HepG2 (cell line): ENCODE results near the gene C19orf44. TPM values are rescaled to one million over a fixed set of nuclear protein-coding genes. Genes with fewer than 3 reads are reported as not detected.
A peak's percentile ranks its signal among the peaks of the same experiment; 100 is the strongest.

Experiments
- ATAC-seq: fragments of 200-7000 bp; cut with Tn5 transposase; 3 replicates; pipeline ENCODE4 v1.9.1; 2020; ENCODE audit warnings: mild to moderate bottlenecking, moderate library complexity
- BruUV-seq: library from RNA; stranded (reverse); fragments of 400-500 nt; replicated peaks from 2 replicates; lab custom pipeline; 2021; lab: Mats Ljungman, UMichigan
- CTCF ChIA-PET: fragments of 300-600 bp; formaldehyde crosslinking; extraction: SDS; loops from one replicate; lab custom pipeline; 2021; ENCODE audit warnings: low total read pairs, inconsistent platforms, low intra/inter-chr PET ratio; lab: Yijun Ruan, JAX
- POLR2A ChIA-PET: fragments of 350-600 bp; sonication (Branson Sonifier 250); formaldehyde crosslinking; loops from one replicate; lab custom pipeline; 2020; ENCODE audit warnings: antibody characterized with exemption, inconsistent platforms; lab: Yijun Ruan, JAX
- DNase-seq: peaks from one replicate; pipeline ENCODE4 v3.0.0-alpha.2; 2015; ENCODE audit warnings: low spot score
- FAIRE-seq: peaks from 3 replicates; lab custom pipeline; 2011; peaks lifted over from hg19 to GRCh38; lab: Jason Lieb, UNC
- H2AFZ ChIP-seq: one replicate; pipeline ENCODE4 v1.6.1; 2011; ENCODE audit warnings: low read length, inconsistent platforms
- H3K27ac ChIP-seq: fragments of 300-600 bp; 3 replicates; pipeline ENCODE4 v1.8.0; 2011; ENCODE audit warnings: mixed run types, mild to moderate bottlenecking, mixed read lengths, low read length, inconsistent platforms; ENCODE audit not compliant: insufficient read depth; ENCODE audit errors: extremely low read length
- H3K27me3 ChIP-seq, 2 experiments: fragments of 200-600 bp in 1 of 2; 2 replicates in 1 of 2; 3 replicates in 1 of 2; pipeline versions ENCODE4 v1.6.0 to v1.8.0; 2011; ENCODE audit warnings: low read length in 2 of 2, mild to moderate bottlenecking in 2 of 2, moderate library complexity in 2 of 2, inconsistent platforms in 1 of 2; ENCODE audit not compliant: insufficient read depth in 2 of 2, control insufficient read depth in 1 of 2
- H3K36me3 ChIP-seq, 2 experiments: fragments of 200-600 bp in 1 of 2; replicated peaks in 1 of 2; 2 replicates in 1 of 2; 3 replicates in 1 of 2; pipeline versions ENCODE4 v1.5.1 to v1.8.0; 2011; ENCODE audit warnings: low read length in 2 of 2, inconsistent platforms in 1 of 2; ENCODE audit not compliant: insufficient read depth in 2 of 2, control insufficient read depth in 1 of 2
- H3K4me1 ChIP-seq: 2 replicates; pipeline ENCODE4 v1.5.1; 2012; ENCODE audit warnings: low read length, inconsistent platforms; ENCODE audit not compliant: insufficient read depth
- H3K4me2 ChIP-seq: 2 replicates; pipeline ENCODE4 v1.6.0; 2011; ENCODE audit warnings: low read depth, low read length, inconsistent platforms
- H3K4me3 ChIP-seq, 3 experiments: fragments of 200-600 bp in 1 of 3; sonication (generic), shearing (Covaris generic) in 1 of 3; replicated peaks in 1 of 3; 2 replicates each; pipeline ENCODE4 v1.5.1; 2011 to 2016; ENCODE audit warnings: low read length in 3 of 3, inconsistent platforms in 2 of 3, low read depth in 2 of 3, mild to moderate bottlenecking in 2 of 3, control low read depth in 1 of 3, mixed read lengths in 1 of 3; ENCODE audit not compliant: insufficient read depth in 1 of 3
- H3K79me2 ChIP-seq: one replicate; pipeline ENCODE4 v1.6.1; 2011; ENCODE audit warnings: low read length, inconsistent platforms; ENCODE audit not compliant: insufficient read depth
- H3K9ac ChIP-seq: 2 replicates; pipeline ENCODE4 v1.6.0; 2011; ENCODE audit warnings: mild to moderate bottlenecking, low read depth, low read length, inconsistent platforms; ENCODE audit not compliant: insufficient read depth
- H3K9me3 ChIP-seq: 2 replicates; pipeline ENCODE4 v1.5.1; 2012; ENCODE audit warnings: mild to moderate bottlenecking, low read length
- H4K20me1 ChIP-seq: 2 replicates; pipeline ENCODE4 v1.6.0; 2011; ENCODE audit warnings: inconsistent platforms, mild to moderate bottlenecking, low read length, moderate library complexity; ENCODE audit not compliant: insufficient read depth
- CBX1 ChIP-seq: IDR thresholded peaks from one replicate; pipeline ENCODE4 v1.6.1; 2016; ENCODE audit warnings: antibody characterized with exemption, low read depth
- CEBPG ChIP-seq: IDR thresholded peaks from 2 replicates; pipeline ENCODE4 v1.6.1; 2016
- FOSL2 ChIP-seq: sonication (generic); formaldehyde crosslinking; IDR thresholded peaks from 2 replicates; pipeline ENCODE4 v1.4.0; 2020; ENCODE audit warnings: missing genetic modification reagents
- GATAD2A ChIP-seq: IDR thresholded peaks from 2 replicates; pipeline ENCODE4 v1.6.1; 2016
- HDAC1 ChIP-seq: sonication (generic); formaldehyde crosslinking; IDR thresholded peaks from 2 replicates; pipeline ENCODE4 v1.5.1; 2020; ENCODE audit warnings: mild to moderate bottlenecking, missing genetic modification reagents
- HNRNPL ChIP-seq: fragments of 200-400 bp; formaldehyde crosslinking; IDR thresholded peaks from 2 replicates; pipeline ENCODE4 v1.6.1; 2017; ENCODE audit warnings: mild to moderate bottlenecking, low read depth, low read length
- KDM4B ChIP-seq: sonication (generic); formaldehyde crosslinking; IDR thresholded peaks from 2 replicates; pipeline ENCODE4 v1.4.0; 2020; ENCODE audit warnings: missing genetic modification reagents
- NCOA2 ChIP-seq: sonication (generic); formaldehyde crosslinking; IDR thresholded peaks from 2 replicates; pipeline ENCODE4 v1.8.0; 2022; ENCODE audit warnings: inconsistent platforms
- SIN3A ChIP-seq: IDR thresholded peaks from 2 replicates; pipeline ENCODE4 v1.6.1; 2011; ENCODE audit warnings: low read depth, mild to moderate bottlenecking, control low read depth, low read length, borderline replicate concordance
- TBX2 ChIP-seq: sonication (generic); formaldehyde crosslinking; IDR thresholded peaks from 2 replicates; pipeline ENCODE4 v1.5.0; 2020; ENCODE audit warnings: missing genetic modification reagents, mild to moderate bottlenecking, borderline replicate concordance
- THRA ChIP-seq: sonication (generic); formaldehyde crosslinking; IDR thresholded peaks from 2 replicates; pipeline ENCODE4 v1.4.0; 2020; ENCODE audit warnings: missing genetic modification reagents, borderline replicate concordance
- ZFP91 ChIP-seq: sonication (generic); formaldehyde crosslinking; IDR thresholded peaks from 2 replicates; pipeline ENCODE4 v1.9.0; 2022; ENCODE audit warnings: missing genetic modification reagents, mild to moderate bottlenecking, borderline replicate concordance
- ZNF317 ChIP-seq: sonication (generic); formaldehyde crosslinking; IDR thresholded peaks from 2 replicates; pipeline ENCODE4 v1.5.0; 2020; ENCODE audit warnings: mild to moderate bottlenecking, missing genetic modification reagents
- ZNF350 ChIP-seq: sonication (generic); formaldehyde crosslinking; IDR thresholded peaks from 2 replicates; pipeline ENCODE4 v1.4.0; 2020; ENCODE audit warnings: mild to moderate bottlenecking, low read depth, missing genetic modification reagents, borderline replicate concordance
- WGBS: methylation state at CpG from one replicate; pipeline ENCODE4 v1.1.6; 2017; ENCODE audit warnings: low lambda C conversion rate; 5-methylcytosine and 5-hydroxymethylcytosine counted together
- in situ Hi-C: cut with HindIII; loops from 2 replicates; pipeline ENCODE4 v1.10.0; 2017; ENCODE audit warnings: low pct_unique_long_range_greater_than_20kb; ENCODE audit not compliant: extremely low pct_ligation_motif_present
- intact Hi-C: fragments of 100-400 bp; cut with micrococcal nuclease; formaldehyde crosslinking; loops from one replicate; pipeline ENCODE4 v1.10.0; 2022; ENCODE audit not compliant: unreplicated experiment
- polyA plus RNA-seq, 8 experiments: library from polyadenylated mRNA; depleted of rRNA in 3 of 8; stranded (reverse) in 7 of 8; unstranded in 1 of 8; fragments of >200 nt; fragmentation: Illumina TruSeq in 4 of 8; extraction: Trizol in 4 of 8; gene quantifications; 2 replicates each; pipeline versions ENCODE4 v1.2.1 to v1.2.3, GENCODE V29; 2011 to 2016; ENCODE audit warnings: low read depth in 4 of 8, missing spikeins in 1 of 8, mixed read lengths in 1 of 8; ENCODE audit not compliant: insufficient read depth in 1 of 8
- total RNA-seq, 5 experiments: library from RNA; depleted of rRNA; stranded (reverse); fragments of >200 nt; fragmentation: Illumina TruSeq; extraction: Trizol; gene quantifications; 2 replicates each; pipeline ENCODE4 v1.2.3, GENCODE V29; 2016; ENCODE audit warnings: low read depth in 1 of 5
- TF ChIP-seq, protein P1 (sequence below): sonication (generic); formaldehyde crosslinking; conservative IDR thresholded peaks from 2 replicates; pipeline ENCODE4 v1.8.0; 2022; ENCODE audit warnings: missing genetic modification reagents
- TF ChIP-seq, protein P2 (sequence below): sonication (generic); formaldehyde crosslinking; IDR thresholded peaks from 2 replicates; pipeline ENCODE4 v1.4.0; 2020; ENCODE audit warnings: missing genetic modification reagents

Gene C19orf44
- total and polyA plus RNA-seq, 2 of the 13 experiments (the other 11 are each of a cell fraction or from before 2014, with no cell fraction given), result 3.2 to 4.3 TPM

GRCh38 chr19:16495982-16496612 lies at the start of gene C19orf44, which contains the start of gene CALR3 (continued):
- TF ChIP-seq, protein P1, sequence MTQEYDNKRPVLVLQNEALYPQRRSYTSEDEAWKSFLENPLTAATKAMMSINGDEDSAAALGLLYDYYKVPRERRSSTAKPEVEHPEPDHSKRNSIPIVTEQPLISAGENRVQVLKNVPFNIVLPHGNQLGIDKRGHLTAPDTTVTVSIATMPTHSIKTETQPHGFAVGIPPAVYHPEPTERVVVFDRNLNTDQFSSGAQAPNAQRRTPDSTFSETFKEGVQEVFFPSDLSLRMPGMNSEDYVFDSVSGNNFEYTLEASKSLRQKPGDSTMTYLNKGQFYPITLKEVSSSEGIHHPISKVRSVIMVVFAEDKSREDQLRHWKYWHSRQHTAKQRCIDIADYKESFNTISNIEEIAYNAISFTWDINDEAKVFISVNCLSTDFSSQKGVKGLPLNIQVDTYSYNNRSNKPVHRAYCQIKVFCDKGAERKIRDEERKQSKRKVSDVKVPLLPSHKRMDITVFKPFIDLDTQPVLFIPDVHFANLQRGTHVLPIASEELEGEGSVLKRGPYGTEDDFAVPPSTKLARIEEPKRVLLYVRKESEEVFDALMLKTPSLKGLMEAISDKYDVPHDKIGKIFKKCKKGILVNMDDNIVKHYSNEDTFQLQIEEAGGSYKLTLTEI, result no peak
- TF ChIP-seq GATAD2A (CRISPR knock-in tag) (peak; percentile 36), ZNF317 (CRISPR knock-in tag) (0 out of 2 replicates have a peak, but pooled peaks have one; percentile 58)

GRCh38 chr19:16446724-16447368 lies 49.3 kb upstream of the C19orf44 start:
- no peak overlapping the region for H2AFZ ChIP-seq
- no peaks in the 10 kb centered on the region for H3K27me3 ChIP-seq
- in situ Hi-C loops, result no loop called here
- peak overlapping the region; percentile 30 for H3K4me2 ChIP-seq
- BruUV-seq, result no TSS peak
- peak; percentile 78 for FAIRE-seq
- H3K79me2 ChIP-seq, result peaks cover 87% of the 10 kb centered on the region
- peak; percentile 80 for DNase-seq
- WGBS, result 46% methylated on average over 9 of the region's 9 CpGs
- ChIA-PET POLR2A (interaction anchor here (1.0 to 1.8 kb wide), 3 partner anchors 11 to 70 kb away, joined by 3 to 4 read pairs (median 3); no protein-coding TSS in a partner anchor), CTCF (no interaction called here)
- no peaks in the 10 kb centered on the region for H3K9me3 ChIP-seq
- H3K4me3 ChIP-seq, result no peak overlapping the region
- H4K20me1 ChIP-seq, result peaks cover 10% of the 10 kb centered on the region; the same call in 1 of the 2 replicates
- peak overlapping the region; percentile 45 for H3K27ac ChIP-seq
- peaks cover 44% of the 10 kb centered on the region for H3K4me1 ChIP-seq
- ATAC-seq, result peak; percentile 98
- H3K36me3 ChIP-seq, result peaks cover 0 to 9% of the 10 kb centered on the region in 2 experiments; a peak in 3 of 5 replicates
- intact Hi-C loops, result loop anchor here (2.0 to 10.0 kb wide), 2 partner anchors 18 to 48 kb away; partner anchors contain the start of genes C19orf44 and CALR3
- peak overlapping the region; percentile 3; the same call in 1 of the 2 replicates for H3K9ac ChIP-seq
- TF ChIP-seq TBX2 (CRISPR knock-in tag) (peak; percentile 63; the same call in 1 of the 2 replicates), NCOA2 (CRISPR knock-in tag) (peak; percentile 62), HNRNPL (no peak), SIN3A (no peak), FOSL2 (CRISPR knock-in tag) (peak; percentile 67), THRA (0 out of 2 replicates have a peak, but pooled peaks have one; percentile 55), HDAC1 (CRISPR knock-in tag) (peak; percentile 62), ZFP91 (CRISPR knock-in tag) (no peak), ZNF350 (peak; percentile 25; the same call in 1 of the 2 replicates), CBX1 (no peak), CEBPG (CRISPR knock-in tag) (peak; percentile 96), KDM4B (CRISPR knock-in tag) (peak; percentile 71; the same call in 1 of the 2 replicates)
- TF ChIP-seq, protein P2, sequence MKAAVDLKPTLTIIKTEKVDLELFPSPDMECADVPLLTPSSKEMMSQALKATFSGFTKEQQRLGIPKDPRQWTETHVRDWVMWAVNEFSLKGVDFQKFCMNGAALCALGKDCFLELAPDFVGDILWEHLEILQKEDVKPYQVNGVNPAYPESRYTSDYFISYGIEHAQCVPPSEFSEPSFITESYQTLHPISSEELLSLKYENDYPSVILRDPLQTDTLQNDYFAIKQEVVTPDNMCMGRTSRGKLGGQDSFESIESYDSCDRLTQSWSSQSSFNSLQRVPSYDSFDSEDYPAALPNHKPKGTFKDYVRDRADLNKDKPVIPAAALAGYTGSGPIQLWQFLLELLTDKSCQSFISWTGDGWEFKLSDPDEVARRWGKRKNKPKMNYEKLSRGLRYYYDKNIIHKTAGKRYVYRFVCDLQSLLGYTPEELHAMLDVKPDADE (CRISPR knock-in tag), result no peak
